Liver (tissue), 9 donors: Measurements from ENCODE around the gene ATP2C2. TPM values are rescaled to one million over a fixed set of nuclear protein-coding genes. Genes with fewer than 3 reads are reported as not detected.

Source experiments
- DNase-seq: peaks from one replicate; pipeline ENCODE4 v3.0.0-alpha.2; 2017; ENCODE audit warnings: low spot score
- H3K27ac ChIP-seq, 2 donors: one replicate each; pipeline ENCODE4 v1.7.0; 2013; ENCODE audit warnings: inconsistent platforms in 2 of 2, low read length in 2 of 2, control low read depth in 1 of 2, low read depth in 1 of 2, mild to moderate bottlenecking in 1 of 2
- H3K27me3 ChIP-seq, 4 donors: one replicate each; pipeline versions ENCODE4 v1.6.1 to v1.7.0; 2013; ENCODE audit warnings: low read length in 3 of 4, inconsistent platforms in 1 of 4, mild to moderate bottlenecking in 1 of 4, moderate library complexity in 1 of 4; ENCODE audit not compliant: control insufficient read depth in 4 of 4, insufficient read depth in 4 of 4
- H3K36me3 ChIP-seq, 4 donors: one replicate each; pipeline versions ENCODE4 v1.6.1 to v1.7.0; 2013; ENCODE audit warnings: low read length in 3 of 4, mild to moderate bottlenecking in 3 of 4, low read depth in 1 of 4, moderate library complexity in 1 of 4; ENCODE audit not compliant: control insufficient read depth in 4 of 4, insufficient read depth in 3 of 4
- H3K4me1 ChIP-seq, 4 donors: one replicate each; pipeline versions ENCODE4 v1.6.1 to v1.7.0; 2013; ENCODE audit warnings: low read length in 3 of 4, mild to moderate bottlenecking in 3 of 4, moderate library complexity in 1 of 4; ENCODE audit not compliant: control insufficient read depth in 4 of 4, insufficient read depth in 4 of 4
- H3K4me3 ChIP-seq, 3 donors: one replicate each; pipeline versions ENCODE4 v1.6.1 to v1.7.0; 2013; ENCODE audit warnings: low read length in 3 of 3, control low read depth in 1 of 3, low read depth in 1 of 3, mild to moderate bottlenecking in 1 of 3
- H3K9ac ChIP-seq, 2 donors: one replicate each; pipeline ENCODE4 v1.7.0; 2013; ENCODE audit warnings: low read length in 2 of 2, mild to moderate bottlenecking in 2 of 2, moderate library complexity in 2 of 2, control low read depth in 1 of 2, low read depth in 1 of 2
- H3K9me3 ChIP-seq, 4 donors: one replicate each; pipeline versions ENCODE4 v1.6.1 to v1.7.0; 2013; ENCODE audit warnings: low read length in 3 of 4; ENCODE audit not compliant: control insufficient read depth in 4 of 4
- CTCF ChIP-seq: fragments of 150-350 bp; IDR thresholded peaks from 2 replicates; pipeline ENCODE4 v1.5.1; 2017; ENCODE audit warnings: improper control_type of control experiment, low read depth, low read length; ENCODE audit not compliant: missing input control
- EGR1 ChIP-seq, 2 donors: IDR thresholded peaks; 2 replicates each; pipeline ENCODE4 v1.6.1; 2016 to 2018; ENCODE audit warnings: antibody characterized with exemption in 2 of 2, low read depth in 2 of 2
- FOXA1 ChIP-seq: IDR thresholded peaks from 2 replicates; pipeline ENCODE4 v1.6.1; 2016; ENCODE audit warnings: antibody characterized with exemption
- FOXA2 ChIP-seq: IDR thresholded peaks from 2 replicates; pipeline ENCODE4 v1.6.1; 2016; ENCODE audit warnings: antibody characterized with exemption
- HNF4A ChIP-seq, 2 donors: conservative IDR thresholded peaks; 2 replicates each; pipeline ENCODE4 v1.6.1; 2016; ENCODE audit warnings: antibody characterized with exemption in 2 of 2, mild to moderate bottlenecking in 2 of 2
- HNF4G ChIP-seq: IDR thresholded peaks from 2 replicates; pipeline ENCODE4 v1.6.1; 2016; ENCODE audit warnings: antibody characterized with exemption
- RAD21 ChIP-seq, 2 donors: IDR thresholded peaks; 2 replicates each; pipeline ENCODE4 v1.6.1; 2016; ENCODE audit warnings: antibody characterized with exemption in 2 of 2, mild to moderate bottlenecking in 2 of 2
- REST ChIP-seq: IDR thresholded peaks from 2 replicates; pipeline ENCODE4 v1.6.1; 2016; ENCODE audit warnings: antibody characterized with exemption, mild to moderate bottlenecking
- RXRA ChIP-seq, 2 donors: IDR thresholded peaks; 2 replicates each; pipeline ENCODE4 v1.6.1; 2017 to 2018; ENCODE audit warnings: antibody characterized with exemption in 2 of 2, mild to moderate bottlenecking in 1 of 2
- TAF1 ChIP-seq: conservative IDR thresholded peaks from 2 replicates; pipeline ENCODE4 v1.6.1; 2016; ENCODE audit warnings: antibody characterized with exemption, mild to moderate bottlenecking
- YY1 ChIP-seq: IDR thresholded peaks from 2 replicates; pipeline ENCODE4 v1.6.1; 2016; ENCODE audit warnings: antibody characterized with exemption, mild to moderate bottlenecking
- ZBTB33 ChIP-seq: IDR thresholded peaks from 2 replicates; pipeline ENCODE4 v1.6.1; 2016; ENCODE audit warnings: antibody characterized with exemption
- WGBS: extraction: QIAGEN DNeasy Blood & Tissue Kit; methylation state at CpG from one replicate; pipeline ENCODE4 v1.1.7; 2013; 5-methylcytosine and 5-hydroxymethylcytosine counted together
- polyA plus RNA-seq, 2 donors: library from polyadenylated mRNA; stranded (reverse) in 1 of 2; unstranded in 1 of 2; fragments of 200-250 nt in 1 of 2; fragments of >200 nt in 1 of 2; fragmentation: Nextera tagmentation in 1 of 2; extraction: Ambion mirVana in 1 of 2; gene quantifications; one replicate each; pipeline versions ENCODE4 v1.2.1 to v1.2.3, GENCODE V29; 2013 to 2015
- total RNA-seq, 2 donors: library from RNA; depleted of rRNA; stranded (reverse); fragments of >200 nt; gene quantifications; one replicate each; pipeline ENCODE4 v1.2.3, GENCODE V29; 2014
- TF ChIP-seq, protein P1 (sequence below): IDR thresholded peaks from 2 replicates; pipeline ENCODE4 v1.6.1; 2016; ENCODE audit warnings: antibody characterized with exemption
- TF ChIP-seq, protein P2 (sequence below): IDR thresholded peaks from 2 replicates; pipeline ENCODE4 v1.6.1; 2016; ENCODE audit warnings: antibody characterized with exemption
- donor health status: healthy.
- donor health status: healthy.
- donor health status: healthy.
- donor health status: healthy.
- donor health status: healthy.

Gene ATP2C2
- total and polyA plus RNA-seq, 4 donors = 0.05 to 0.33 (median 0.22) TPM

DNA sequence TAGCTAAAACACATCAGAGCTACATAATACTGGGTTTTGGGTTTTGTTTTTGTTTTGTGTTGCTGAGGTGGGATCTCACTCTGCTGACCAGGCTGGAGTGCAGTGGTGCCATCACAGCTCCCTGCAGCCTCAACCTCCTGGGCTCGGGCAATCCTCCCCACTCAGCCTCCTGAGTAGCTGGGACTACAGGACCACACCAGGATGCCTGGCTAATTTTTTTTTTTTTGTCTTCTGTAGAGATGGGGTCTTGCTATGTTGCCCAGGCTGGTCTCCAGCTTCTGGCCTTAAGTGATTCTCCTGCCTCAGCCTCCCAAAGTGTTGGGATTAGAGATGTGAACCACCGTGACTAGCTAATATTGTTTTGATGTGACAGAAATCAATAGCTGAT, 129.9 kb downstream of the ATP2C2 start:
- WGBS = 98% methylated on average over 2 of the region's 2 CpGs
- Histone ChIP-seq H3K4me3 (no peak overlapping the region), H3K36me3 (peaks cover 3 to 14% (median 4%) of the 10 kb centered on the region in 4 donors), H3K4me1 (no peaks in the 10 kb centered on the region), H3K9ac (no peak overlapping the region), H3K27me3 (no peaks in the 10 kb centered on the region), H3K27ac (no peak overlapping the region), H3K9me3 (no peaks in the 10 kb centered on the region)
- DNase-seq = no peak
- TF ChIP-seq FOXA1 (no peak), REST (no peak), FOXA2 (no peak), YY1 (no peak), HNF4G (no peak), HNF4A (conservative IDR thresholded peaks at IDR 0.05) (no peak), EGR1 (IDR thresholded peaks at IDR 0.05; ENCODE audit: low read depth in 2 of 2) (no peak)
- TF ChIP-seq, protein P1, sequence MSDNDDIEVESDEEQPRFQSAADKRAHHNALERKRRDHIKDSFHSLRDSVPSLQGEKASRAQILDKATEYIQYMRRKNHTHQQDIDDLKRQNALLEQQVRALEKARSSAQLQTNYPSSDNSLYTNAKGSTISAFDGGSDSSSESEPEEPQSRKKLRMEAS = no peak

- no peaks in the 10 kb centered on the region for H3K9me3 ChIP-seq
- TF ChIP-seq REST (no peak), HNF4A (conservative IDR thresholded peaks at IDR 0.05) (no peak), TAF1 (no peak), ZBTB33 (no peak), FOXA1 (no peak), CTCF (no peak), RAD21 (IDR thresholded peaks at IDR 0.05) (no peak), RXRA (IDR thresholded peaks at IDR 0.05) (no peak), YY1 (no peak), FOXA2 (no peak)
- TF ChIP-seq, protein P2, sequence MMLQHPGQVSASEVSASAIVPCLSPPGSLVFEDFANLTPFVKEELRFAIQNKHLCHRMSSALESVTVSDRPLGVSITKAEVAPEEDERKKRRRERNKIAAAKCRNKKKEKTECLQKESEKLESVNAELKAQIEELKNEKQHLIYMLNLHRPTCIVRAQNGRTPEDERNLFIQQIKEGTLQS = no peak
- TF ChIP-seq, protein P1 = no peak
- H3K9ac ChIP-seq = no peak overlapping the region
- H3K27ac ChIP-seq = no peak overlapping the region
- H3K27me3 ChIP-seq = no peaks in the 10 kb centered on the region
- peaks cover 0 to 5% (median 5%) of the 10 kb centered on the region in 4 donors for H3K4me1 ChIP-seq
- no peak for DNase-seq
- peaks cover 3 to 14% (median 4%) of the 10 kb centered on the region in 4 donors for H3K36me3 ChIP-seq
- WGBS = 94% methylated on average over 13 of the region's 13 CpGs
- H3K4me3 ChIP-seq = no peak overlapping the region
These were observed 130.7 kb downstream of the ATP2C2 start for GRCh38 chr16:84498859-84499620.
